Spleen (tissue), 11 donors: ENCODE data around the gene FAM53B. TPM values are rescaled to one million over a fixed set of nuclear protein-coding genes. Genes with fewer than 3 reads are reported as not detected.

ENCODE experiments used
- DNase-seq: peaks from one replicate; pipeline ENCODE4 v3.0.0-alpha.2; 2020
- H3K27ac ChIP-seq, 8 donors: fragments of 200-600 bp; sonication (generic) in 7 of 8; 1 replicate in 4 of 8; 2 replicates in 4 of 8; pipeline versions ENCODE4 v1.5.0 to v1.8.0; 2016 to 2021; ENCODE audit warnings: inconsistent platforms in 4 of 8, mild to moderate bottlenecking in 4 of 8, moderate library complexity in 1 of 8
- H3K27me3 ChIP-seq, 7 donors: fragments of 200-600 bp; sonication (generic) in 6 of 7; replicated peaks in 1 of 7; 1 replicate in 4 of 7; 2 replicates in 3 of 7; pipeline versions ENCODE4 v1.5.0 to v1.8.0; 2016 to 2021; ENCODE audit warnings: inconsistent platforms in 3 of 7, mild to moderate bottlenecking in 1 of 7
- H3K36me3 ChIP-seq, 6 donors: fragments of 200-600 bp; sonication (generic) in 5 of 6; 1 replicate in 4 of 6; 2 replicates in 2 of 6; pipeline versions ENCODE4 v1.5.0 to v1.8.0; 2016 to 2021; ENCODE audit warnings: inconsistent platforms in 2 of 6
- H3K4me1 ChIP-seq, 6 donors: fragments of 200-600 bp; sonication (generic) in 5 of 6; 1 replicate in 3 of 6; 2 replicates in 3 of 6; pipeline versions ENCODE4 v1.5.0 to v1.8.0; 2016 to 2021; ENCODE audit warnings: inconsistent platforms in 3 of 6
- H3K4me3 ChIP-seq, 8 donors: fragments of 200-600 bp; sonication (generic) in 7 of 8; 1 replicate in 4 of 8; 2 replicates in 4 of 8; pipeline versions ENCODE4 v1.5.0 to v1.8.0; 2016 to 2021; ENCODE audit warnings: inconsistent platforms in 4 of 8, mild to moderate bottlenecking in 4 of 8, moderate library complexity in 2 of 8
- H3K9me3 ChIP-seq, 8 donors: fragments of 200-600 bp; sonication (generic) in 7 of 8; 1 replicate in 4 of 8; 2 replicates in 4 of 8; pipeline versions ENCODE4 v1.5.0 to v1.8.0; 2016 to 2021; ENCODE audit warnings: inconsistent platforms in 4 of 8
- CTCF ChIP-seq, 11 experiments: fragments of 200-600 bp in 7 of 11; fragments of 450-650 bp in 4 of 11; sonication (generic) in 4 of 11; IDR thresholded peaks in 8 of 11; conservative IDR thresholded peaks in 3 of 11; 1 replicate in 7 of 11; 2 replicates in 4 of 11; pipeline versions ENCODE4 v1.4.0 to v1.8.0; 2016 to 2021; ENCODE audit warnings: antibody characterized with exemption in 11 of 11, inconsistent platforms in 4 of 11, mild to moderate bottlenecking in 1 of 11
- POLR2A ChIP-seq, 3 donors: fragments of 450-650 bp; IDR thresholded peaks; one replicate each; pipeline ENCODE4 v1.5.1; 2017; ENCODE audit warnings: antibody characterized with exemption in 3 of 3, mild to moderate bottlenecking in 1 of 3
- POLR2AphosphoS5 ChIP-seq, 3 donors: sonication (generic); formaldehyde crosslinking; IDR thresholded peaks; one replicate each; pipeline ENCODE4 v1.5.1; 2017; ENCODE audit warnings: antibody characterized with exemption in 3 of 3
- WGBS, 5 donors: extraction: QIAGEN DNeasy Blood & Tissue Kit in 3 of 5; methylation state at CpG; one replicate each; pipeline versions ENCODE4 v1.1.5 to v1.1.7; 2013 to 2018; 5-methylcytosine and 5-hydroxymethylcytosine counted together
- intact Hi-C: fragments of 100-400 bp; cut with DNase I; formaldehyde crosslinking; loops from one replicate; pipeline ENCODE4 v1.15.0; 2023; ENCODE audit warnings: low total_unique reads
- polyA plus RNA-seq, 3 donors: library from polyadenylated mRNA; stranded (reverse); fragments of 200-250 nt; gene quantifications; one replicate each; pipeline ENCODE4 v1.2.1, GENCODE V29; 2013
- total RNA-seq, 7 donors: library from RNA; depleted of rRNA in 3 of 7; stranded (reverse); fragments of >200 nt in 3 of 7; fragmentation: NEBNext Ultra II Directional in 4 of 7; extraction: Animal tissue kit (Norgen Biotek cat#: 25700) in 4 of 7; gene quantifications; one replicate each; pipeline versions ENCODE4 v1.1.0 to v1.2.1, GENCODE V29; 2016 to 2021
- donor health status: healthy with polysubstance abuse.
- donor health status: DM: no; HTN: no; CAD: no; lungs with moderate emphysema.
- donor health status: DM: no; HTN: no; CAD: no.
- donor health status: Bipolar disorder and iron deficiency.
- donor health status: healthy.
- donor health status: DM: no; HTN: no; CAD: no.
- donor health status: DM: yes; HTN: yes; CAD: no.

The FAM53B gene
- total and polyA plus RNA-seq, 10 donors: 13.3 to 94.0 (median 56.2) TPM

- no peaks in the 10 kb centered on the region for H3K36me3 ChIP-seq
- peaks cover 3 to 96% (median 72%) of the 10 kb centered on the region in 6 donors for H3K4me1 ChIP-seq
- no peak for TF ChIP-seq CTCF (IDR thresholded peaks at IDR 0.05 in 8 of 11, conservative IDR thresholded peaks at IDR 0.05 in 3 of 11)
- no peak for TF ChIP-seq POLR2AphosphoS5 (IDR thresholded peaks at IDR 0.05)
- TF ChIP-seq POLR2A (IDR thresholded peaks at IDR 0.05): no peak
- no peak overlapping the region for H3K4me3 ChIP-seq
- WGBS, 5 donors: 86 to 89% (median 88%) methylated on average over 7 to 18 of the region's 18 CpGs
- peak; percentile 77 for DNase-seq
- intact Hi-C loops: no loop called here
- H3K27me3 ChIP-seq: no peaks in the 10 kb centered on the region
- no peaks in the 10 kb centered on the region for H3K9me3 ChIP-seq
- H3K27ac ChIP-seq: peak overlapping the region in 5 of 8 donors; percentile 19 to 86 (median 62)
Observed at GRCh38 chr10:124603376-124604213, 140.6 kb downstream of the FAM53B start.

- Histone ChIP-seq H3K4me1 (peaks cover 3 to 94% (median 73%) of the 10 kb centered on the region in 6 donors), H3K9me3 (no peaks in the 10 kb centered on the region), H3K27ac (peak overlapping the region in 4 of 8 donors; percentile 53 to 86 (median 68)), H3K4me3 (no peak overlapping the region), H3K27me3 (no peaks in the 10 kb centered on the region), H3K36me3 (no peaks in the 10 kb centered on the region)
- TF ChIP-seq POLR2AphosphoS5 (IDR thresholded peaks at IDR 0.05) (no peak), CTCF (IDR thresholded peaks at IDR 0.05 in 8 of 11, conservative IDR thresholded peaks at IDR 0.05 in 3 of 11) (no peak), POLR2A (IDR thresholded peaks at IDR 0.05) (no peak)
- DNase-seq: peak; percentile 81
- 67 to 94% (median 77%) methylated on average over 4 to 12 of the region's 12 CpGs for WGBS, 5 donors
- intact Hi-C loops: no loop called here
Observed at GRCh38 chr10:124602646-124603365, 141.4 kb downstream of the FAM53B start.

- intact Hi-C loops: no loop called here
- Histone ChIP-seq H3K36me3 (no peaks in the 10 kb centered on the region), H3K27ac (peak overlapping the region in 5 of 8 donors; percentile 46 to 86 (median 62)), H3K4me1 (peaks cover 3 to 94% (median 70%) of the 10 kb centered on the region in 6 donors), H3K27me3 (no peaks in the 10 kb centered on the region), H3K4me3 (no peak overlapping the region), H3K9me3 (no peaks in the 10 kb centered on the region)
- DNase-seq: peak; percentile 77
- WGBS, 5 donors: 60 to 82% (median 77%) methylated on average over 12 of the region's 12 CpGs
- TF ChIP-seq POLR2A (IDR thresholded peaks at IDR 0.05): no peak
- TF ChIP-seq POLR2AphosphoS5 (IDR thresholded peaks at IDR 0.05): no peak
- no peak for TF ChIP-seq CTCF (IDR thresholded peaks at IDR 0.05 in 8 of 11, conservative IDR thresholded peaks at IDR 0.05 in 3 of 11)
Observed at GRCh38 chr10:124602121-124602561, 142.0 kb downstream of the FAM53B start.
